Measurements from ENCODE around the gene GOLPH3L. TPM values are rescaled to one million over a fixed set of nuclear protein-coding genes. Genes with fewer than 3 reads are reported as not detected.
A peak's percentile ranks its signal among the peaks of the same experiment; 100 is the strongest.

GOLPH3L gene
- total RNA-seq, 1 donor from 2014 or later: 12.6 TPM

- TF ChIP-seq CTCF (conservative IDR thresholded peaks at IDR 0.05; ENCODE audit: low read depth, low read length): no peak
- H3K4me3 ChIP-seq (ENCODE audit: low read depth, low read length): no peak overlapping the region
- no peak for DNase-seq (ENCODE audit: low read depth)
These were observed 11.6 kb upstream of the GOLPH3L start for GRCh38 chr1:150708595-150708994.

- no peak for DNase-seq (ENCODE audit: low read depth)
- no peak overlapping the region for H3K4me3 ChIP-seq (ENCODE audit: low read depth, low read length)
- TF ChIP-seq CTCF (conservative IDR thresholded peaks at IDR 0.05; ENCODE audit: low read depth, low read length): no peak
These were observed 9.1 kb upstream of the GOLPH3L start for GRCh38 chr1:150706091-150706490.

- TF ChIP-seq CTCF (conservative IDR thresholded peaks at IDR 0.05; ENCODE audit: low read depth, low read length): no peak
- H3K4me3 ChIP-seq (ENCODE audit: low read depth, low read length): no peak overlapping the region
- no peak for DNase-seq (ENCODE audit: low read depth)
These were observed 6.5 kb upstream of the GOLPH3L start for GRCh38 chr1:150703427-150703826.

GRCh38 chr1:150696590-150696989, 364 bp downstream of the GOLPH3L start:
- H3K4me3 ChIP-seq (ENCODE audit: low read depth, low read length): peak overlapping the region; percentile 96
- TF ChIP-seq CTCF (conservative IDR thresholded peaks at IDR 0.05; ENCODE audit: low read depth, low read length): no peak

GRCh38 chr1:150696162-150696561, 792 bp downstream of the GOLPH3L start:
- TF ChIP-seq CTCF (conservative IDR thresholded peaks at IDR 0.05; ENCODE audit: low read depth, low read length): no peak
- peak overlapping the region; percentile 96 for H3K4me3 ChIP-seq (ENCODE audit: low read depth, low read length)
- no peak for DNase-seq (ENCODE audit: low read depth)

More at GRCh38 chr1:150696590-150696989, 364 bp downstream of the GOLPH3L start:
- DNase-seq (ENCODE audit: low read depth): no peak

GRCh38 chr1:150695561-150695960, 1.4 kb downstream of the GOLPH3L start:
- no peak for DNase-seq (ENCODE audit: low read depth)
- TF ChIP-seq CTCF (conservative IDR thresholded peaks at IDR 0.05; ENCODE audit: low read depth, low read length): no peak
- no peak overlapping the region for H3K4me3 ChIP-seq (ENCODE audit: low read depth, low read length)

GRCh38 chr1:150692720-150693119, 4.2 kb downstream of the GOLPH3L start:
- TF ChIP-seq CTCF (conservative IDR thresholded peaks at IDR 0.05; ENCODE audit: low read depth, low read length): no peak
- no peak overlapping the region for H3K4me3 ChIP-seq (ENCODE audit: low read depth, low read length)
- DNase-seq (ENCODE audit: low read depth): no peak
